ENCODE measurements around the gene RBM17.

RBM17 gene

DNA sequence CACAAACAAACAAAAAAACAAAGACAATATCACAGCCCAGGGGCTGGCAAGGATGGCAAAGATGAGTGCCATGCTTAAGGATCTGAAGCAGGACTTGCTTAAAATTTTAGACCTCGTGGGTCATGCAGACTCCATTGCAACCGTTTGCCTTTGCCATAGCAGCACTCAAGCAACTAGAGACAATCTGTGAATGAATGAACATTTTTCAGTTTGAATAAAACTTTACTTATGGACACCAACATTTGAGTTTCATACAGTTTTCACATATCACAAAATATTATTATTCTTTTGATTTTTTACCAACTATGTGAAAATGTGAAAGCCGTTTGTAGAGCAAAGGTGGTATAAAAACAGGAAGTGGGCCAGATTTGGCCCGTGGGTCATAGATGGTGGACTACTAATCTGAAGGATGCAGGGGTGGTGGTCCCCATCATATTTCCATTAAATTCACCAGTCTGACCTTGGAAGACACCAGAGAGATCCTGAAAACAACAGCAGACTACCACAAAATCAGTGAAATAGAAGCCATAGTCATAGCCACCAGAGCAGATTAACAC, 8.3 kb upstream of the RBM17 start:
- Histone ChIP-seq H3K23ac (ENCODE audit: low read length) (no peak overlapping the region), H3K4me1 (ENCODE audit: control insufficient read depth, low read depth, low read length) (peaks cover 2% of the 10 kb centered on the region), H4K8ac (ENCODE audit: low read depth, low read length) (no peak overlapping the region), H3K56ac (ENCODE audit: low read length) (no peak overlapping the region), H2BK5ac (ENCODE audit: low read length) (no peak overlapping the region), H2BK15ac (replicated peaks; ENCODE audit: low read depth) (no peak overlapping the region), H3K79me2 (ENCODE audit: control insufficient read depth, insufficient read depth, low read length) (no peaks in the 10 kb centered on the region), H2AK5ac (ENCODE audit: low read length) (no peak overlapping the region), H3K4ac (ENCODE audit: low read depth, low read length) (no peak overlapping the region), H3K9ac (ENCODE audit: low read length) (no peak overlapping the region), H3K18ac (ENCODE audit: low read length) (no peak overlapping the region), H3K27me3 (ENCODE audit: insufficient read depth, low read length, poor library complexity) (no peaks in the 10 kb centered on the region), H3K79me1 (ENCODE audit: low read length) (no peaks in the 10 kb centered on the region), H3K36me3 (ENCODE audit: control insufficient read depth, insufficient read depth, low read length) (no peaks in the 10 kb centered on the region), H3K4me2 (ENCODE audit: low read length) (no peak overlapping the region), H3K4me3 (ENCODE audit: low read length) (no peak overlapping the region), H4K5ac (ENCODE audit: low read length) (no peak overlapping the region), H3K27ac (ENCODE audit: low read depth, low read length) (no peak overlapping the region), H2BK120ac (ENCODE audit: low read depth, low read length) (no peak overlapping the region)
- WGBS (ENCODE audit: extremely low coverage, insufficient coverage, low lambda C conversion rate), result no CpG with 5 or more reads among the region's 4 CpGs
- no peak for DNase-seq

GRCh38 chr10:6082496-6083395, 6.1 kb upstream of the RBM17 start:
- no peak for DNase-seq
- Histone ChIP-seq H3K27ac (ENCODE audit: low read depth, low read length) (no peak overlapping the region), H3K9ac (ENCODE audit: low read length) (no peak overlapping the region), H3K56ac (ENCODE audit: low read length) (no peak overlapping the region), H3K23ac (ENCODE audit: low read length) (no peak overlapping the region), H2BK5ac (ENCODE audit: low read length) (no peak overlapping the region), H3K4ac (ENCODE audit: low read depth, low read length) (no peak overlapping the region), H3K27me3 (ENCODE audit: insufficient read depth, low read length, poor library complexity) (no peaks in the 10 kb centered on the region), H3K36me3 (ENCODE audit: control insufficient read depth, insufficient read depth, low read length) (no peaks in the 10 kb centered on the region), H4K8ac (ENCODE audit: low read depth, low read length) (no peak overlapping the region), H3K18ac (ENCODE audit: low read length) (no peak overlapping the region), H4K5ac (ENCODE audit: low read length) (no peak overlapping the region), H3K4me2 (ENCODE audit: low read length) (no peak overlapping the region), H3K79me2 (ENCODE audit: control insufficient read depth, insufficient read depth, low read length) (no peaks in the 10 kb centered on the region), H3K79me1 (ENCODE audit: low read length) (no peaks in the 10 kb centered on the region), H2BK120ac (ENCODE audit: low read depth, low read length) (no peak overlapping the region), H3K4me1 (ENCODE audit: control insufficient read depth, low read depth, low read length) (peaks cover 2% of the 10 kb centered on the region), H2AK5ac (ENCODE audit: low read length) (no peak overlapping the region), H3K4me3 (ENCODE audit: low read length) (no peak overlapping the region), H2BK15ac (replicated peaks; ENCODE audit: low read depth) (no peak overlapping the region)
- WGBS (ENCODE audit: extremely low coverage, insufficient coverage, low lambda C conversion rate), result no CpG with 5 or more reads among the region's 9 CpGs

- Histone ChIP-seq H2BK15ac (replicated peaks; ENCODE audit: low read depth) (no peak overlapping the region), H4K8ac (ENCODE audit: low read depth, low read length) (no peak overlapping the region), H3K23ac (ENCODE audit: low read length) (no peak overlapping the region), H3K36me3 (ENCODE audit: control insufficient read depth, insufficient read depth, low read length) (no peaks in the 10 kb centered on the region), H3K4me2 (ENCODE audit: low read length) (no peak overlapping the region), H3K79me1 (ENCODE audit: low read length) (no peaks in the 10 kb centered on the region), H3K4me1 (ENCODE audit: control insufficient read depth, low read depth, low read length) (peaks cover 2% of the 10 kb centered on the region), H3K9ac (ENCODE audit: low read length) (no peak overlapping the region), H4K5ac (ENCODE audit: low read length) (no peak overlapping the region), H3K56ac (ENCODE audit: low read length) (peak overlapping the region; percentile 18), H3K27ac (ENCODE audit: low read depth, low read length) (no peak overlapping the region), H2BK5ac (ENCODE audit: low read length) (no peak overlapping the region), H3K18ac (ENCODE audit: low read length) (no peak overlapping the region), H3K27me3 (ENCODE audit: insufficient read depth, low read length, poor library complexity) (no peaks in the 10 kb centered on the region), H3K79me2 (ENCODE audit: control insufficient read depth, insufficient read depth, low read length) (no peaks in the 10 kb centered on the region), H2AK5ac (ENCODE audit: low read length) (no peak overlapping the region), H3K4ac (ENCODE audit: low read depth, low read length) (no peak overlapping the region), H3K4me3 (ENCODE audit: low read length) (no peak overlapping the region), H2BK120ac (ENCODE audit: low read depth, low read length) (no peak overlapping the region)
- no CpG with 5 or more reads among the region's 17 CpGs for WGBS (ENCODE audit: extremely low coverage, insufficient coverage, low lambda C conversion rate)
- peak; percentile 41 for DNase-seq
These were observed 5.0 kb upstream of the RBM17 start for GRCh38 chr10:6083523-6084475.

- Histone ChIP-seq H3K4me2 (ENCODE audit: low read length) (no peak overlapping the region), H3K27me3 (ENCODE audit: insufficient read depth, low read length, poor library complexity) (no peaks in the 10 kb centered on the region), H4K5ac (ENCODE audit: low read length) (no peak overlapping the region), H4K8ac (ENCODE audit: low read depth, low read length) (no peak overlapping the region), H3K27ac (ENCODE audit: low read depth, low read length) (no peak overlapping the region), H3K9ac (ENCODE audit: low read length) (no peak overlapping the region), H2BK5ac (ENCODE audit: low read length) (no peak overlapping the region), H2BK15ac (replicated peaks; ENCODE audit: low read depth) (no peak overlapping the region), H2BK120ac (ENCODE audit: low read depth, low read length) (no peak overlapping the region), H3K18ac (ENCODE audit: low read length) (no peak overlapping the region), H3K4me3 (ENCODE audit: low read length) (no peak overlapping the region), H3K56ac (ENCODE audit: low read length) (peak overlapping the region; percentile 53), H2AK5ac (ENCODE audit: low read length) (no peak overlapping the region), H3K79me1 (ENCODE audit: low read length) (peaks cover 6% of the 10 kb centered on the region), H3K4me1 (ENCODE audit: control insufficient read depth, low read depth, low read length) (peaks cover 7% of the 10 kb centered on the region), H3K79me2 (ENCODE audit: control insufficient read depth, insufficient read depth, low read length) (peaks cover 23% of the 10 kb centered on the region), H3K23ac (ENCODE audit: low read length) (no peak overlapping the region), H3K36me3 (ENCODE audit: control insufficient read depth, insufficient read depth, low read length) (no peaks in the 10 kb centered on the region), H3K4ac (ENCODE audit: low read depth, low read length) (no peak overlapping the region)
- DNase-seq, result peak; percentile 96
- WGBS (ENCODE audit: extremely low coverage, insufficient coverage, low lambda C conversion rate), result no CpG with 5 or more reads among the region's 19 CpGs
These were observed 2.2 kb upstream of the RBM17 start for GRCh38 chr10:6086375-6087233.
